ENCODE results near the gene CLOCK. TPM values are rescaled to one million over a fixed set of nuclear protein-coding genes. Genes with fewer than 3 reads are reported as not detected.

CLOCK gene
- total and polyA plus RNA-seq, 2 of the 8 experiments (the other 6 are each of a cell fraction or from before 2014, with no cell fraction given), result 7.7 to 24.2 TPM

DNA sequence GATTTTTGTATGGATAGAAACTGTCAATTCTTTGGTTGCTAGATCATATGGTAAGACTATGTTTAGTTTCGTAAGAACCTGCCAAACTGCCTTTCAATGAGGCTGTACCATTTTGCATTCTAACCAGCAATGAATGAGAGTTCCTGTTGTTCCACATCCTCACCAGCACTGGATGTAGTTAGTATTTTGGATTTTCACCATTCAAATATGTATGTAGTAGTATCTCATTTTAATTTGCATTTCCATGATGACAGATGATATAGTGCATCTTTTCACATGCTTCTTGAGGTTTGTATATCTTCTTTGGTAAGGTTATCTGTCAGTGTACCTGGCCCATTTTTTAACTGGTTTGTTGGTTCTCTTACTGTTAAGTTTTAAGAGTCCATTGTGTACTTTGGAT, 34.6 kb downstream of the CLOCK start:
- H3K14ac ChIP-seq (ENCODE audit: insufficient read length), result no peak overlapping the region
- DNase-seq (ENCODE audit: low read depth in 1 of 2, low spot score in 2 of 2) (no peak), FAIRE-seq (no peak)
- no peak overlapping the region for H3K27ac ChIP-seq (ENCODE audit: low read depth, low read length)
- CTCF ChIA-PET (ENCODE audit: partially characterized antibody), result no interaction called here
- no peaks in the 10 kb centered on the region for H3K23me2 ChIP-seq (ENCODE audit: low read depth, low read length)
- 82% methylated on average over 1 of the region's 1 CpG; no CpG with 5 or more reads in 1 of the 2 experiments for WGBS, 2 experiments (ENCODE audit: extremely low coverage in 1 of 2, insufficient coverage in 1 of 2, insufficient read length in 1 of 2, insufficient replicate concordance in 2 of 2, low coverage in 1 of 2, low lambda C conversion rate in 2 of 2, missing lambda C conversion rate in 1 of 2)
- H3K18ac ChIP-seq (ENCODE audit: extremely low read depth, low read length), result no peak overlapping the region
- H4K20me1 ChIP-seq (replicated peaks in 1 of 2; ENCODE audit: control insufficient read depth in 1 of 2, insufficient read depth in 2 of 2, low read length in 2 of 2), result no peaks in the 10 kb centered on the region
- H3K9me3 ChIP-seq (ENCODE audit: insufficient read depth in 2 of 2, low read depth in 1 of 2, low read length in 1 of 2), result no peaks in the 10 kb centered on the region
- POLR2A ChIA-PET (ENCODE audit: partially characterized antibody), result no interaction called here
- H3K56ac ChIP-seq (replicated peaks; ENCODE audit: insufficient read length, low read depth, low read length), result no peak overlapping the region
- no peak overlapping the region for H2AK5ac ChIP-seq (ENCODE audit: low read depth, low read length)
- H2BK20ac ChIP-seq (ENCODE audit: low read length), result no peak overlapping the region
- no peak overlapping the region for H2BK12ac ChIP-seq (ENCODE audit: low read depth, low read length)
- H3K9ac ChIP-seq (replicated peaks in 1 of 4; ENCODE audit: extremely low read depth in 1 of 4, low read depth in 3 of 4, low read length in 3 of 4), result no peak overlapping the region
- no peak overlapping the region for H3K4me3 ChIP-seq (ENCODE audit: extremely low read depth in 1 of 4, insufficient read depth in 2 of 4, low read depth in 3 of 4, low read length in 4 of 4)
- H4K5ac ChIP-seq (ENCODE audit: insufficient read length, low read depth, low read length), result no peak overlapping the region
- no peak overlapping the region for H3K23ac ChIP-seq (ENCODE audit: insufficient read length)
- H4K8ac ChIP-seq (ENCODE audit: extremely low read depth, insufficient read depth, low read length), result no peak overlapping the region
- H2AFZ ChIP-seq (ENCODE audit: low read length), result no peak overlapping the region
- no peaks in the 10 kb centered on the region for H3K79me1 ChIP-seq (ENCODE audit: low read depth, low read length)
- peaks cover 0 to 12% (median 0%) of the 10 kb centered on the region in 4 experiments; a peak in 1 of 8 replicates for H3K36me3 ChIP-seq (ENCODE audit: control insufficient read depth in 2 of 4, insufficient read depth in 4 of 4, low read length in 3 of 4)
- H2BK5ac ChIP-seq (ENCODE audit: low read depth, low read length), result no peak overlapping the region
- H3K27me3 ChIP-seq (replicated peaks in 1 of 4; ENCODE audit: control insufficient read depth in 3 of 4, extremely low read depth in 1 of 4, insufficient read depth in 3 of 4, low read length in 3 of 4), result no peaks in the 10 kb centered on the region
- no peak overlapping the region for H2BK15ac ChIP-seq (ENCODE audit: low read length)
- H4K91ac ChIP-seq (replicated peaks; ENCODE audit: insufficient read length, low read length), result no peak overlapping the region
- H3K4me2 ChIP-seq (ENCODE audit: insufficient read depth in 1 of 2, low read depth in 2 of 2, low read length in 2 of 2), result no peak overlapping the region
- H3K4me1 ChIP-seq (replicated peaks in 1 of 4; ENCODE audit: control insufficient read depth in 3 of 4, insufficient read depth in 4 of 4, low read length in 3 of 4), result no peaks in the 10 kb centered on the region
- peaks cover 0 to 23% of the 10 kb centered on the region in 2 experiments; a peak in 3 of 4 replicates for H3K79me2 ChIP-seq (ENCODE audit: control insufficient read depth in 1 of 2, insufficient read depth in 2 of 2, low read length in 2 of 2)
- no peak overlapping the region for H3K4ac ChIP-seq (replicated peaks; ENCODE audit: insufficient read length, low read depth, low read length)
- H2BK120ac ChIP-seq (replicated peaks; ENCODE audit: low read depth, low read length), result no peak overlapping the region
- TF ChIP-seq SIN3A (conservative IDR thresholded peaks at IDR 0.05 in 1 of 2, IDR thresholded peaks at IDR 0.05 in 1 of 2; ENCODE audit: low read depth in 1 of 2, low read length in 2 of 2), result no peak
- no peak for TF ChIP-seq SP1 (IDR thresholded peaks at IDR 0.05; ENCODE audit: low read depth, low read length)
- TF ChIP-seq TBP (IDR thresholded peaks at IDR 0.05; ENCODE audit: low read depth, low read length), result no peak
- no peak for TF ChIP-seq KDM4A (IDR thresholded peaks at IDR 0.05; ENCODE audit: low read depth, low read length, severe bottlenecking)
- TF ChIP-seq ASH2L (IDR thresholded peaks at IDR 0.05; ENCODE audit: low read length), result no peak
- TF ChIP-seq MAFK (IDR thresholded peaks at IDR 0.05; ENCODE audit: low read depth, low read length), result no peak
- TF ChIP-seq, protein P1, sequence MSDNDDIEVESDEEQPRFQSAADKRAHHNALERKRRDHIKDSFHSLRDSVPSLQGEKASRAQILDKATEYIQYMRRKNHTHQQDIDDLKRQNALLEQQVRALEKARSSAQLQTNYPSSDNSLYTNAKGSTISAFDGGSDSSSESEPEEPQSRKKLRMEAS (IDR thresholded peaks at IDR 0.05), result no peak
- no peak for TF ChIP-seq SUZ12 (IDR thresholded peaks at IDR 0.05; ENCODE audit: low read length)
- TF ChIP-seq CBX8 (IDR thresholded peaks at IDR 0.05; ENCODE audit: borderline replicate concordance, low read depth, low read length), result no peak
- TF ChIP-seq SP4 (IDR thresholded peaks at IDR 0.05; ENCODE audit: low read length), result no peak
- TF ChIP-seq RNF2 (IDR thresholded peaks at IDR 0.05; ENCODE audit: borderline replicate concordance, low read depth, low read length, missing control alignments, poor library complexity, severe bottlenecking), result no peak
- no peak for TF ChIP-seq SP2 (IDR thresholded peaks at IDR 0.05; ENCODE audit: low read length)
- TF ChIP-seq POLR2AphosphoS5 (IDR thresholded peaks at IDR 0.05; ENCODE audit: low read depth, low read length), result no peak
- no peak for TF ChIP-seq TAF7 (optimal IDR thresholded peaks at IDR 0.05; ENCODE audit: borderline replicate concordance, low read depth, low read length)
- TF ChIP-seq RBBP5 (IDR thresholded peaks at IDR 0.05; ENCODE audit: borderline replicate concordance, low read depth, low read length), result no peak

Data from H1 (cell line).